HG03354 (cell line): ENCODE measurements around the gene ZNF791.
"Not testable (repeated sequence)": the region's sequence is repeated elsewhere in the genome, so short reads cannot be mapped to it uniquely, and the experiment has no call there.

Source experiments
- ATAC-seq: cut with Tn5 transposase; IDR thresholded peaks from one replicate; pipeline ENCODE4 v1.9.1; 2021; ENCODE audit warnings: mild to moderate bottlenecking; ENCODE audit not compliant: unreplicated experiment, poor library complexity, severe bottlenecking

ZNF791 gene

GRCh38 chr19:12610540-12611360 lies at the start of gene ZNF791, which contains the start of gene ZNF490:
Gene ZNF791, plus strand, starts transcription at chr19:12610920. Its CDS starts 160 bp downstream, at chr19:12611080.
Gene ZNF490, minus strand, starts transcription at chr19:12610813. Its CDS starts 133 bp downstream, at chr19:12610680.
- peak; percentile 76 for ATAC-seq

DNA sequence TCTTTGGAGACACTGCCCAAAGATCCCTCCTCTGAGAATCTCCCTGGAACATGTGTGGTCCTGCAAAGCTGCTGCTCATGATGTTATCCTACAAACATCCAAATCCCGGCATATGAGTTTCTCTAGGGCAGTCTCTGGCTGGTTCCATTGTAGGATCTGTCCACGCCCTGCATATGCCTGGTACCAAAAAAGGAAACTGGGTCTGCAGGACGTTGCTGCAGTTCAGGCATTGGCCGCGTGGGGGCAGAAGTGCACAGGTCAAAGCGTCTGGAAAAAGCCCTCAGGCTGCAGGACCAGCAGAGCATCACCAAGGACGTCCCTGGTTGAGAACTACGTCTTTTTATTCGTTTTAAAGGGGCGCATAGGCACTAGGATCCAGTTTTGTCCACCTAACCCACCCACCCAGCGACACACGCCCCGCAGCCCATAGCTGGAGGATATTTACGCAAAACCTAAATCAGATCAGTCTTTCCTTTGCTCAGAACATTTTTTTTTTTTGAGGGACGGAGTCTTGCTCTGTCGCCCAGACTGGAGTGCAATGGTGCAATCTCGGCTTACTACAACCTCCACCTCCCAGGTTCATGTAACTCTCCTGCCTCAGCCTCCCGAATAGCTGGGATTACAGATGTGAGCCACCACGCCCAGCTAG lies 46.6 kb upstream of the ZNF791 start:
- ATAC-seq, result no peak

GRCh38 chr19:12566380-12566779 lies 44.3 kb upstream of the ZNF791 start:
- ATAC-seq, result not testable (repeated sequence)

GRCh38 chr19:12567951-12568350 lies 42.8 kb upstream of the ZNF791 start:
- ATAC-seq, result no peak

- no peak for ATAC-seq
Observed at GRCh38 chr19:12574036-12574435, 36.7 kb upstream of the ZNF791 start.

DNA sequence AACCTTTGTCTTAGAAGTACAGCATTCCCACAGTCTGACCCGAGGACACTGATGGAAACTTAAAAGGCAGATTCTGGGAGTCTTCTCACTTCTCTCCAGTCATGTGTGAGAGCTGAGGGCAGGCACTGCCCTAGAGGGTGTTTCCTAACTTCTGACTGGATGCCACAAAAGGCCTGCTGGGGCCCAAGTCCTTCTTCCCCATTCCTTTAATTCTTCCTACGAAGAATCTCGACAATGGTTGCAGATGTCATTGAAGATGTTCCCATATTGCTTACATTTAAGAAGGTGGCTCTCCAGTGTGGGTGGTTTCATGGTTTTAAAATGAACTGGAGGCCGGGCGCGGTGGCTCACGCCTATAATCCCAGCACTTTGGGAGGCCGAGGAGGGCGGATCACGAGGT lies 32.1 kb upstream of the ZNF791 start:
- ATAC-seq, result no peak

GRCh38 chr19:12580180-12580694 lies 30.5 kb upstream of the ZNF791 start:
- ATAC-seq, result no peak

- ATAC-seq, result no peak
Observed at GRCh38 chr19:12581100-12581499, 29.6 kb upstream of the ZNF791 start.

- no peak for ATAC-seq
Observed at GRCh38 chr19:12596485-12596884, 14.2 kb upstream of the ZNF791 start.

GRCh38 chr19:12596927-12597548 lies 13.7 kb upstream of the ZNF791 start:
- ATAC-seq, result no peak

GRCh38 chr19:12597594-12597993 lies 13.1 kb upstream of the ZNF791 start:
- no peak for ATAC-seq

DNA sequence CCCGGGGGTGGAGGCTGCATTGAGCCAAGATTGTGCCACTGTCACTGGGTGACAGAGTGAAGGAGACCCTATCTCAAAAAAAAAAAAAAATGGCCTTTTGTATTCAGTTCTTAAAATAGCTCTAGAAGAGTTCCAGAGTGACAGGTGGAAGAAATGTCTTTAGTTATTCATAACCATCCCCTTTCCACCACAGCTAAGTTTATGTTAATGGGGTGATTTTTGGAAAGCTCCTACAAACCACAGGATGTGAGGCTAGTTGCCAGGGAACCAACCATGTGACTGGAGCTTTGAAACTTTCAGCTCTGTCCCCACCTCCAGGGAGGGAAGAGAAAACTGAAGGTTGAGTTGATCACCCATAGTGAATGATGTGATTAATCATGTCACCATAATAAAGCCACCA lies 7.0 kb upstream of the ZNF791 start:
- ATAC-seq, result no peak

GRCh38 chr19:12606796-12607195 lies 3.9 kb upstream of the ZNF791 start:
- ATAC-seq, result no peak

DNA sequence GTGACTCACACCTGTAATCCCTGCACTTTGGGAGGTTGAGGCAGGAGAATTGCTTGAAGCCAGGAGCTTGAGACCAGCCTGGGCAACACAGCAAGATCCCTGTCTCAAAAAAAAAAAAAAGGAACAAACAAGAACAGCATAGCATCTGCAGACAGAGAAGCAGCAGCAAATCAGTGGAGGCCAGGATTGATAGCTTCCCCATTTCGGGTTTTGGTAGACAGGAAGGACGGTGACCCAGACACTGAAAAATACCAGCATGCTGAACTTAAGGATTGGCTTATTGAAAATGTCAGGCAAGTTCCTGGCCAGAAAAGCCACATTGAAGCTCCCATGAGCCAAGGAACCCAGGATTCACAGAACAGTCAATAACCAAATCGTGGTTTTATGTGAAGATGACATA lies 3.1 kb upstream of the ZNF791 start:
- no peak for ATAC-seq

DNA sequence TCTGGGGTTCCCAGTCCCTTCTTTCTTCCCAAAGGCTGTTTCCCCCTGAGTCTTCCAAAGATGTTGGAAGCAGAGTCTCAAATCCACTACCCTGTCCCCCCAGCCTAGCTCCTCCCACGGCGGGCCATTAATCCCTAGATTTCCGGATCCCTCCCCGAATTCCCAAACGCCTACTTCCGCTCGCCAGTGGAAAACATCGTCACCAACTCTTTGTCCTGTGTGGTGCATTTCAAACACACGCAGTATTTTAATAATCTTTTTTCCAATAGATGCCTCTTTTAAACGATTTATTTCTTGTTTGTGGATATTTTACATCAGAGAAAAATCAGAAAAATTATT lies 610 bp downstream of the ZNF791 start:
- ATAC-seq, result no peak

- no peak for ATAC-seq
Observed at GRCh38 chr19:12617646-12618045, 6.9 kb downstream of the ZNF791 start.

DNA sequence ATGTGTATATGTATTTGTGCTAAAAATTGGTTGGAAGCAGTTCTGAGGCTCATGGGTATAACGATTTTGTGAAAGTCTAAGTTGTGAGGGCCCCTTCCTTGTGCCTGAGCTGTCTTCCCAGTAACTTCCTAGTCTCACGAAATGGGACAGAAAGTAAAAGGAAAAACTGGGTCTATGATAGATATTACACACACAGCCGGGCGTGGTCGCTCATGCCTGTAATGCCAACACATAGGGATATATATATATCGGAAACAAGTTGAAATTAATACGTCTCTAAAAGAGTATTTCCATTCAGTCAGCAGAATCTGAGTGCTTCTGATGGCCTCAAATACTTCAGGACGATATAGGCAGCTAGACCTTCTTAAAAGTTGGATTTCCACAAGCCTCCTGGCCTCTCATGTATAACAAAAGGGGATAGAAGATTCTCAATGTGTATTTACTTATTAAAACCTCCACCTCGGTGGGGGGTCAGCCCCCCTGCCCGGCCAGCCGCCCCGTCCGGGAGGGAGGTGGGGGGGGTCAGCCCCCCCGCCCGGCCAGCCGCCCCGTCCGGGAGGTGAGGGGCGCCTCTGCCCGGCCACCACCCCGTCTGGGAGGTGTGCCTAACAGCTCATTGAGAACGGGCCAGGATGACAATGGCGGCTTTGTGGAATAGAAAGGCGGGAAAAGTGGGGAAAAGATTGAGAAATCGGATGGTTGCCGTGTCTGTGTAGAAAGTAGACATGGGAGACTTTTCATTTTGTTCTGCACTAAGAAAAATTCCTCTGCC lies 10.7 kb downstream of the ZNF791 start:
- not testable (repeated sequence) for ATAC-seq

- ATAC-seq, result no peak
Observed at GRCh38 chr19:12623361-12624031, 12.8 kb downstream of the ZNF791 start.

GRCh38 chr19:12626958-12627357 lies 16.2 kb downstream of the ZNF791 start:
- ATAC-seq, result no peak
